ENCODE data around the gene ZNF335. TPM values are rescaled to one million over a fixed set of nuclear protein-coding genes. Genes with fewer than 3 reads are reported as not detected.

ZNF335 gene
- total and polyA plus RNA-seq, 11 donors, result 5.6 to 14.9 (median 7.5) TPM

DNA sequence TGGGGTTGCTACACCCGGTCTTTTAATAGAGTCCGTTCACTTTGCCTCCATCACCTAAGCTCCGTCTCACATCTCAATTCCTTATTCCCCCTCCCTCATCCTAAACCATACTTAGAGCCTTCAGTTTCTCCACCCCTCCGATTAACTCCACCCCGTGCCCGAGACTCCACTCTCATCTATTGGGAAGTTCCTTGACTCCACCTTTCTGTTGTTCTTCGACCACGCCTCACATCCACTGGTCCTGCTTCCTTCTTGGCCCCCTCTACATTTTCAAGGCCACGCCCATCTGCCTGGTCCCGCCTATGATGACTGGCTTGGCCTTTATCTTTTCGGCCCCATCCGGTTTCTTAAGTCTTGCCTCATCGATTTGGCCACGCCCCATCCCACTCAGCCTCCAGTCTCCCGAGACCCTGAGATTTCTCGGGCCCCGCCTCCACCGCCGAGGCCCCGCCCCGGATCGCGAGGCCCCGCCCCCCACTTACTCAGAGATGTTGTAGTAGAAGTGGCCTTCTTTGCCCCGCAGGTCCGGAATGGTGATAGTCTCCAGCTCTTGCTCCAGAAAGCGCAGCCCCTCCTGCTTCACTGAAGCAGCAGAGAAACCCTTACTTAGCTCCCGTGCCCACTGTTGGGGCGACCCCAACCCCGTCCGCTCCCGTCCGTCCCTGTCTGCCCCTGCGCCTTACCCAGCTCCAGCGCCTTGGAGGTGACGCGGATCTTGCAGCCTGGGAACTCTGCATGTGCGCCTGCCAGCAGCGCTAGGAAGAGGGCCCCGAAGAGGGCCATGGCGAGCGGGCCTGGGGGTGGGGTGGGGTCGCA, 61.1 kb downstream of the ZNF335 start:
- TF ChIP-seq POLR2A (IDR thresholded peaks at IDR 0.05), result peak in 1 of 2 donors; percentile 60
- TF ChIP-seq, protein P1, sequence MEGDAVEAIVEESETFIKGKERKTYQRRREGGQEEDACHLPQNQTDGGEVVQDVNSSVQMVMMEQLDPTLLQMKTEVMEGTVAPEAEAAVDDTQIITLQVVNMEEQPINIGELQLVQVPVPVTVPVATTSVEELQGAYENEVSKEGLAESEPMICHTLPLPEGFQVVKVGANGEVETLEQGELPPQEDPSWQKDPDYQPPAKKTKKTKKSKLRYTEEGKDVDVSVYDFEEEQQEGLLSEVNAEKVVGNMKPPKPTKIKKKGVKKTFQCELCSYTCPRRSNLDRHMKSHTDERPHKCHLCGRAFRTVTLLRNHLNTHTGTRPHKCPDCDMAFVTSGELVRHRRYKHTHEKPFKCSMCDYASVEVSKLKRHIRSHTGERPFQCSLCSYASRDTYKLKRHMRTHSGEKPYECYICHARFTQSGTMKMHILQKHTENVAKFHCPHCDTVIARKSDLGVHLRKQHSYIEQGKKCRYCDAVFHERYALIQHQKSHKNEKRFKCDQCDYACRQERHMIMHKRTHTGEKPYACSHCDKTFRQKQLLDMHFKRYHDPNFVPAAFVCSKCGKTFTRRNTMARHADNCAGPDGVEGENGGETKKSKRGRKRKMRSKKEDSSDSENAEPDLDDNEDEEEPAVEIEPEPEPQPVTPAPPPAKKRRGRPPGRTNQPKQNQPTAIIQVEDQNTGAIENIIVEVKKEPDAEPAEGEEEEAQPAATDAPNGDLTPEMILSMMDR (IDR thresholded peaks at IDR 0.05), result no peak
- peak overlapping the region; percentile 18 to 67 (median 60) for H3K4me3 ChIP-seq
- 3 to 6% (median 4%) methylated on average over 33 to 43 of the region's 43 CpGs for WGBS, 4 donors
- DNase-seq, result peak; percentile 96 to 97 (median 97)
- peaks cover 0 to 5% (median 0%) of the 10 kb centered on the region in 9 donors for H3K27me3 ChIP-seq
- H3K36me3 ChIP-seq, result peaks cover 0 to 29% (median 8%) of the 10 kb centered on the region in 9 donors
- H3K4me1 ChIP-seq, result peaks cover 0 to 60% (median 18%) of the 10 kb centered on the region in 12 donors
- intact Hi-C loops (cut with DNase I), result loop anchor here in 4 of 10 donors (1.0 to 2.0 kb wide), 3 partner anchors 23 to 60 kb away; partner anchors contain the start of gene PCIF1 (in 4 of the 4)
- ATAC-seq, result peak; percentile 82 to 94 (median 92)
- H3K27ac ChIP-seq, result peak overlapping the region; percentile 42 to 91 (median 80)
- H3K9me3 ChIP-seq, result no peaks in the 10 kb centered on the region

DNA sequence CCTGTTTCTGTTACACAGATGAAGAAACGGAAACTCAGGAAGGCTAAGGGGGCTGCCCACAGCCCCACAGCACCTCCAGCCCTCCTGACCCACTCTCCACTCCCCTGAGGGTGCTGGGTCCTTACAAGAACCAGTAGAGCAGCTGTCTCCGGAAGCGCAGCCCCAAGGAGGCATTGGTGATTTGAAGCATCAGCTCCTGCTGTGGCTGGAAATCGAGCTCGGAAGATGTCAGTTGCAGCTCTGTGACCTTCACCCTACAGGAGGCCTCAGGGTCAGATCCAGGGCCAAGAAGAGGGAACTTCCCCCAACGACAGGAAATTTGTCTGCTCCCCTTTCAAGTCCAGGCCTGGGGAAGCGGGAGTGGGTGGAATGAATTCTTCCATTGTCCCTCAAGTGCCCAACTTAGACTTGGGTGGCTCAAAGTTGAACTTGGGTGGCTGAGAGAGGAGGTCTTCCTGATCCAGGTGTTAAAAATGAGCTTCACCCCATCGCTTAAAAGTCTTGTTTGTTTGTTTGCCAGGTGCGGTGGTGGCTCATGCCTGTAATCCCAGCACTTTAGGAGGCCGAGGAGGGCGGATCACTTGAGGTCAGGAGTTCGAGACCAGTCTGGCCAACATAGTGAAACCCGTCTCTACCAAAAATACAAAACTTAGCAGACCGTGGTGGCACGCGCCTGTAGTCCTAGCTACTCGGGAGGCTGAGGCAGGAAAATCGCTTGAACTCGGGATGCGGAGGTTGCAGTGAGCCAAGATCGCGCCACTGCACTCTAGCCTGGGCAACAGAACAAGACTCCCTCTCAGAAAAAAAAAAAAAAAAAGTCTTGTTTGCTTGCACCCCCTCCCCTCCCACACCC, 62.0 kb downstream of the ZNF335 start:
- H3K27ac ChIP-seq, result peak overlapping the region in 10 of 12 donors; percentile 25 to 91 (median 51)
- WGBS, 4 donors, result 75 to 83% (median 79%) methylated on average over 21 to 22 of the region's 22 CpGs
- no peaks in the 10 kb centered on the region for H3K9me3 ChIP-seq
- intact Hi-C loops (cut with DNase I), result loop anchor here in 1 of 10 donors (2.0 kb wide), 1 partner anchor 25 kb away; the partner anchor contains the start of gene PCIF1
- ATAC-seq, result no peak
- TF ChIP-seq, protein P1 (IDR thresholded peaks at IDR 0.05), result no peak
- TF ChIP-seq POLR2A (IDR thresholded peaks at IDR 0.05), result no peak
- peak overlapping the region in 9 of 12 donors; percentile 9 to 65 (median 62) for H3K4me3 ChIP-seq
- H3K27me3 ChIP-seq, result peaks cover 0 to 5% (median 0%) of the 10 kb centered on the region in 9 donors
- no peak for DNase-seq
- H3K4me1 ChIP-seq, result peaks cover 0 to 54% (median 18%) of the 10 kb centered on the region in 12 donors
- peaks cover 0 to 38% (median 10%) of the 10 kb centered on the region in 9 donors for H3K36me3 ChIP-seq

DNA sequence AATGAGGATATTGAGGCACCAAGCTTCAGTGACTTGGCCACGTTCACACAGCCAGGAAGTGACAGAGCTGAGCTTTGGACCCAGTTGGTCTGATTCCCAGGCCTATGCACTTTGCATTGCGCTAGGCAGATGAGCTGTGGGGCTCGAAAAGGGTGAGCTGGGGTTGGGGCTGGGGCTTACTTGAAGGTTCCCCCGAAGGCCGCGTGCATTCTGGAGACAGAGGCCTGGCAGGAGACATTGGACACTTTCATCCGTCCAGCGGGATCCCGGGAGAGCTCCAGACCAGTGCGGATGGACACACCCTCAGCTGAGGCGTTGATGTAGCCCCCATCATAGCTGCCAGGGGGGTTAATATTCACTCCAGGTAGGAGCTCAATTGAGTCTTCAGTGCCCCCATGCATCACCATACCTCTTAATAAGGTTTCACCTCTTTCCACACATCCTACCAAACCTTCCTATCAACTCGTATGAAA, 62.6 kb downstream of the ZNF335 start:
- 84 to 93% (median 91%) methylated on average over 11 to 12 of the region's 12 CpGs for WGBS, 4 donors

More for the DNA sequence above, 62.6 kb downstream of the ZNF335 start:
- DNase-seq (no peak), ATAC-seq (no peak)
- Histone ChIP-seq H3K36me3 (peaks cover 0 to 44% (median 17%) of the 10 kb centered on the region in 9 donors), H3K27me3 (peaks cover 0 to 5% (median 0%) of the 10 kb centered on the region in 9 donors), H3K4me3 (peak overlapping the region in 1 of 12 donors; percentile 58), H3K27ac (peak overlapping the region in 1 of 12 donors; percentile 42), H3K4me1 (peaks cover 0 to 48% (median 18%) of the 10 kb centered on the region in 12 donors), H3K9me3 (no peaks in the 10 kb centered on the region)
- no peak for TF ChIP-seq POLR2A (IDR thresholded peaks at IDR 0.05)
- TF ChIP-seq, protein P1 (IDR thresholded peaks at IDR 0.05), result no peak
- intact Hi-C loops (cut with DNase I), result no loop called here
